Hepatocyte (in vitro differentiated cells): Measurements from ENCODE around the gene C18orf63. TPM values are rescaled to one million over a fixed set of nuclear protein-coding genes. Genes with fewer than 3 reads are reported as not detected.
"Not testable (repeated sequence)": the region's sequence is repeated elsewhere in the genome, so short reads cannot be mapped to it uniquely, and the experiment has no call there.

Source experiments
- DNase-seq: peaks from one replicate; pipeline ENCODE4 v3.0.0-alpha.2; 2016; ENCODE audit warnings: low spot score
- H2AFZ ChIP-seq: fragments of 200-600 bp; sonication (generic); 2 replicates; pipeline ENCODE4 v1.6.0; 2016; ENCODE audit warnings: antibody characterized with exemption, mild to moderate bottlenecking
- H3K27ac ChIP-seq: fragments of 200-600 bp; sonication (generic); 2 replicates; pipeline ENCODE4 v1.5.1; 2016; ENCODE audit warnings: mild to moderate bottlenecking
- H3K27me3 ChIP-seq: fragments of 200-600 bp; sonication (generic); 2 replicates; pipeline ENCODE4 v1.6.1; 2016
- H3K36me3 ChIP-seq: fragments of 200-600 bp; sonication (generic); replicated peaks from 2 replicates; pipeline ENCODE4 v1.5.1; 2016; ENCODE audit warnings: low read depth; ENCODE audit not compliant: insufficient read depth
- H3K4me1 ChIP-seq: fragments of 200-600 bp; sonication (generic); 2 replicates; pipeline ENCODE4 v1.5.1; 2016; ENCODE audit warnings: mild to moderate bottlenecking, moderate library complexity; ENCODE audit not compliant: insufficient read depth
- H3K4me2 ChIP-seq: fragments of 200-600 bp; sonication (generic); 2 replicates; pipeline ENCODE4 v1.6.0; 2016
- H3K4me3 ChIP-seq: fragments of 200-600 bp; sonication (generic); 2 replicates; pipeline ENCODE4 v1.5.1; 2016; ENCODE audit warnings: mild to moderate bottlenecking
- H3K79me2 ChIP-seq: fragments of 200-600 bp; sonication (generic); 2 replicates; pipeline ENCODE4 v1.6.0; 2017; ENCODE audit warnings: mild to moderate bottlenecking
- H3K9me2 ChIP-seq: fragments of 200-600 bp; sonication (generic); replicated peaks from 2 replicates; pipeline ENCODE4 v1.6.0; 2017; ENCODE audit warnings: mild to moderate bottlenecking; ENCODE audit not compliant: insufficient read depth
- H3K9me3 ChIP-seq: fragments of 200-600 bp; sonication (generic); 2 replicates; pipeline ENCODE4 v1.5.1; 2016; ENCODE audit warnings: low read depth, mild to moderate bottlenecking
- H4K20me1 ChIP-seq: fragments of 200-600 bp; sonication (generic); 2 replicates; pipeline ENCODE4 v1.6.0; 2016; ENCODE audit warnings: mild to moderate bottlenecking; ENCODE audit not compliant: insufficient read depth, poor library complexity, severe bottlenecking
- EZH2 ChIP-seq: fragments of 200-600 bp; sonication (generic); IDR thresholded peaks from 2 replicates; pipeline ENCODE4 v1.6.1; 2016; ENCODE audit warnings: antibody characterized with exemption, mild to moderate bottlenecking, borderline replicate concordance
- EZH2phosphoT487 ChIP-seq: fragments of 200-600 bp; sonication (generic); IDR thresholded peaks from one replicate; pipeline ENCODE4 v1.6.1; 2018; ENCODE audit warnings: antibody characterized with exemption, mild to moderate bottlenecking, low read depth, moderate library complexity; ENCODE audit not compliant: unreplicated experiment, severe bottlenecking
- WGBS: methylation state at CpG from one replicate; pipeline ENCODE4 v1.1.6; 2016; ENCODE audit warnings: low lambda C conversion rate; ENCODE audit errors: missing lambda C conversion rate; 5-methylcytosine and 5-hydroxymethylcytosine counted together
- polyA plus RNA-seq: library from polyadenylated mRNA; unstranded; fragments of >200 nt; fragmentation: Nextera tagmentation; extraction: Ambion mirVana; gene quantifications from 2 replicates; pipeline ENCODE4 v1.2.1, GENCODE V29; 2016
- total RNA-seq: library from RNA; depleted of rRNA; stranded (reverse); fragments of >200 nt; gene quantifications from 2 replicates; pipeline ENCODE4 v1.2.3, GENCODE V29; 2014
- TF ChIP-seq, protein P1 (sequence below): fragments of 200-600 bp; sonication (generic); IDR thresholded peaks from 2 replicates; pipeline ENCODE4 v1.5.1; 2016; ENCODE audit warnings: antibody characterized with exemption, mild to moderate bottlenecking; ENCODE audit not compliant: poor library complexity

Gene C18orf63
- total and polyA plus RNA-seq, 2 experiments from 2014 or later, result not detected

DNA sequence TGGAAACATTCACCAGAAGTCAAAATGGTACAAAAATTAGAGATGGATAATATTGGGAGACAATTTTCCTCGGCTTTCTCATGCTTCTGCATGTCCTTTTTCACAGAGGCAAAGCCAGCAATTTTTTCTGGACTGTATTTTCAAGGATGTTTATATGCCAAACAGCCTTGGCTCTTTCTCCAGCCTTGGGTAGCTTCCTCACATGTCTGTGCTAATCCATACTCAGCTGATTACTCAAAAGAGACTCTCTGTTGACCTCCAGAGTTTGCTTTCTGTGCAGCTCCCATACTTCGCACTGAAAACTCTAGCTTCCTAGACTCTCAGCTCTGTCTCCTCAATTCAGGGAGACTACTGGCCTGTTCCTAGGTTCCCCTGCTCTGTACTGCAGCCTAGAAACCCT lies 10.6 kb downstream of the C18orf63 start:
- no peaks in the 10 kb centered on the region for H4K20me1 ChIP-seq
- 61% methylated on average over 2 of the region's 2 CpGs for WGBS
- H3K27me3 ChIP-seq, result no peaks in the 10 kb centered on the region
- no peaks in the 10 kb centered on the region for H3K36me3 ChIP-seq
- no peaks in the 10 kb centered on the region for H3K9me2 ChIP-seq
- H2AFZ ChIP-seq, result peak overlapping the region; percentile 40
- H3K27ac ChIP-seq, result peak overlapping the region; percentile 51
- H3K9me3 ChIP-seq, result no peaks in the 10 kb centered on the region
- no peak overlapping the region for H3K4me3 ChIP-seq
- no peak for DNase-seq
- no peaks in the 10 kb centered on the region for H3K79me2 ChIP-seq
- TF ChIP-seq EZH2, result no peak
- TF ChIP-seq, protein P1, sequence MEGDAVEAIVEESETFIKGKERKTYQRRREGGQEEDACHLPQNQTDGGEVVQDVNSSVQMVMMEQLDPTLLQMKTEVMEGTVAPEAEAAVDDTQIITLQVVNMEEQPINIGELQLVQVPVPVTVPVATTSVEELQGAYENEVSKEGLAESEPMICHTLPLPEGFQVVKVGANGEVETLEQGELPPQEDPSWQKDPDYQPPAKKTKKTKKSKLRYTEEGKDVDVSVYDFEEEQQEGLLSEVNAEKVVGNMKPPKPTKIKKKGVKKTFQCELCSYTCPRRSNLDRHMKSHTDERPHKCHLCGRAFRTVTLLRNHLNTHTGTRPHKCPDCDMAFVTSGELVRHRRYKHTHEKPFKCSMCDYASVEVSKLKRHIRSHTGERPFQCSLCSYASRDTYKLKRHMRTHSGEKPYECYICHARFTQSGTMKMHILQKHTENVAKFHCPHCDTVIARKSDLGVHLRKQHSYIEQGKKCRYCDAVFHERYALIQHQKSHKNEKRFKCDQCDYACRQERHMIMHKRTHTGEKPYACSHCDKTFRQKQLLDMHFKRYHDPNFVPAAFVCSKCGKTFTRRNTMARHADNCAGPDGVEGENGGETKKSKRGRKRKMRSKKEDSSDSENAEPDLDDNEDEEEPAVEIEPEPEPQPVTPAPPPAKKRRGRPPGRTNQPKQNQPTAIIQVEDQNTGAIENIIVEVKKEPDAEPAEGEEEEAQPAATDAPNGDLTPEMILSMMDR, result peak; percentile 6
- TF ChIP-seq EZH2phosphoT487, result no peak
- peak overlapping the region; percentile 25 for H3K4me2 ChIP-seq
- H3K4me1 ChIP-seq, result peaks cover 18% of the 10 kb centered on the region

- H3K27me3 ChIP-seq, H3K36me3 ChIP-seq, H3K9me3 ChIP-seq, H3K79me2 ChIP-seq, H3K4me3 ChIP-seq, H3K9me2 ChIP-seq, H4K20me1 ChIP-seq, DNase-seq: not testable (repeated sequence)
- H3K4me1 ChIP-seq, result peaks cover 18% of the 10 kb centered on the region
- peak overlapping the region; percentile 51 for H3K27ac ChIP-seq
- peak overlapping the region; percentile 40 for H2AFZ ChIP-seq
- peak overlapping the region; percentile 23 for H3K4me2 ChIP-seq
- WGBS, result 41% methylated on average over 3 of the region's 3 CpGs
These were observed 11.2 kb downstream of the C18orf63 start for GRCh38 chr18:74326791-74327190.

DNA sequence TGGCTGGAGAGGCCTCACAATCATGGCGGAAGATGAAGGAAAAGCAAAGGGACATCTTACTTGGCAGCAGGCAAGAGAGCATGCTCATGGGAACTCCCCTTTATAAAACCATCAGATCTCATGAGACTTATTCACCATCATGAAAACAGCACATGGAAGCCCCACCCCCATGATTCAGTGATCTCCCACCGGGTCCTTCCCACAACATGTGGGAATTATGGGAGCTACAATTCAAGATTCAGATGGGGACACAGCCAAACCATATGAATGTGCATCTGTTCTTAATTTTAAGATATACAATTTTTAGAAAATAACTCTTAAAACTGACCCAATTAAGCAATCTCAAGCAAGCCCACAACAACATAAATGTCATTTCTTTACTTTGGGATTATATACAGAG lies 12.6 kb downstream of the C18orf63 start:
- Histone ChIP-seq H3K36me3 (no peaks in the 10 kb centered on the region), H3K4me3 (no peak overlapping the region), H3K4me1 (peaks cover 18% of the 10 kb centered on the region), H4K20me1 (no peaks in the 10 kb centered on the region), H3K27ac (no peak overlapping the region), H3K4me2 (no peak overlapping the region), H3K9me2 (no peaks in the 10 kb centered on the region), H3K27me3 (no peaks in the 10 kb centered on the region), H3K9me3 (no peaks in the 10 kb centered on the region), H3K79me2 (no peaks in the 10 kb centered on the region), H2AFZ (no peak overlapping the region)
- TF ChIP-seq, protein P1, result no peak
- TF ChIP-seq EZH2phosphoT487 (no peak), EZH2 (no peak)
- WGBS, result 81% methylated on average over 2 of the region's 2 CpGs
- no peak for DNase-seq

GRCh38 chr18:74329688-74330205 lies 14.1 kb downstream of the C18orf63 start:
- H3K4me3 ChIP-seq, result no peak overlapping the region
- no peaks in the 10 kb centered on the region for H4K20me1 ChIP-seq
- DNase-seq, result no peak

More at GRCh38 chr18:74329688-74330205, 14.1 kb downstream of the C18orf63 start:
- 22% methylated on average over 1 of the region's 1 CpG for WGBS
- TF ChIP-seq, protein P1, result no peak
- TF ChIP-seq EZH2, result no peak
- TF ChIP-seq EZH2phosphoT487, result no peak
- no peak overlapping the region for H3K4me2 ChIP-seq
- H2AFZ ChIP-seq, result no peak overlapping the region
- peaks cover 18% of the 10 kb centered on the region for H3K4me1 ChIP-seq
- H3K36me3 ChIP-seq, result no peaks in the 10 kb centered on the region
- no peaks in the 10 kb centered on the region for H3K9me3 ChIP-seq
- no peak overlapping the region for H3K27ac ChIP-seq
- no peaks in the 10 kb centered on the region for H3K9me2 ChIP-seq
- no peaks in the 10 kb centered on the region for H3K27me3 ChIP-seq
- H3K79me2 ChIP-seq, result no peaks in the 10 kb centered on the region
